Fibroblast of pulmonary artery (primary cell): ENCODE data around the gene NDUFAF8.

ENCODE experiments used
- DNase-seq: peaks from one replicate; pipeline ENCODE4 v3.0.0-alpha.2; 2010; ENCODE audit warnings: low read depth
- H3K4me3 ChIP-seq: replicated peaks from 2 replicates; pipeline ENCODE4 v1.5.1; 2011; ENCODE audit warnings: low read depth, mild to moderate bottlenecking, control low read depth, low read length, moderate library complexity
- CTCF ChIP-seq: IDR thresholded peaks from 2 replicates; pipeline ENCODE4 v1.5.1; 2011; ENCODE audit warnings: mild to moderate bottlenecking, control low read depth, low read length, inconsistent platforms; ENCODE audit errors: missing control alignments

The NDUFAF8 gene

GRCh38 chr17:81209141-81209540, 30.0 kb upstream of the NDUFAF8 start:
- H3K4me3 ChIP-seq = no peak overlapping the region
- no peak for DNase-seq
- no peak for TF ChIP-seq CTCF

GRCh38 chr17:81210466-81210865, 28.7 kb upstream of the NDUFAF8 start:
- TF ChIP-seq CTCF = no peak
- no peak for DNase-seq
- H3K4me3 ChIP-seq = no peak overlapping the region

- DNase-seq = no peak
- no peak overlapping the region for H3K4me3 ChIP-seq
- TF ChIP-seq CTCF = no peak
Measured at GRCh38 chr17:81210868-81211267, 28.2 kb upstream of the NDUFAF8 start.

GRCh38 chr17:81212365-81212764, 26.8 kb upstream of the NDUFAF8 start:
- H3K4me3 ChIP-seq = no peak overlapping the region
- no peak for DNase-seq
- no peak for TF ChIP-seq CTCF

GRCh38 chr17:81213978-81214377, 25.1 kb upstream of the NDUFAF8 start:
- no peak for TF ChIP-seq CTCF
- no peak overlapping the region for H3K4me3 ChIP-seq
- no peak for DNase-seq

- no peak for DNase-seq
- no peak overlapping the region for H3K4me3 ChIP-seq
- TF ChIP-seq CTCF = no peak
Measured at GRCh38 chr17:81217491-81217890, 21.6 kb upstream of the NDUFAF8 start.

- H3K4me3 ChIP-seq = no peak overlapping the region
Measured at GRCh38 chr17:81218459-81218858, 20.7 kb upstream of the NDUFAF8 start.

More at GRCh38 chr17:81218459-81218858, 20.7 kb upstream of the NDUFAF8 start:
- no peak for TF ChIP-seq CTCF
- no peak for DNase-seq
